GM19043 (cell line): ENCODE measurements around the gene ZNF398.
A peak's percentile ranks its signal among the peaks of the same experiment; 100 is the strongest.

ENCODE experiments used
- ATAC-seq: cut with Tn5 transposase; IDR thresholded peaks from one replicate; pipeline ENCODE4 v1.9.1; 2021; ENCODE audit warnings: low read depth; ENCODE audit not compliant: unreplicated experiment

The ZNF398 gene

GRCh38 chr7:149147752-149148653 lies 750 bp downstream of the ZNF398 start:
- ATAC-seq, result peak; percentile 15

- no peak for ATAC-seq
Observed at GRCh38 chr7:149150981-149151380, 3.7 kb downstream of the ZNF398 start.

- ATAC-seq, result no peak
Observed at GRCh38 chr7:149153346-149153745, 6.1 kb downstream of the ZNF398 start.

GRCh38 chr7:149154056-149154455 lies 6.8 kb downstream of the ZNF398 start:
- ATAC-seq, result no peak

GRCh38 chr7:149156898-149157297 lies 9.6 kb downstream of the ZNF398 start:
- no peak for ATAC-seq

- ATAC-seq, result no peak
Observed at GRCh38 chr7:149161241-149161848, 14.1 kb downstream of the ZNF398 start.

GRCh38 chr7:149166142-149166541 lies 18.9 kb downstream of the ZNF398 start:
- no peak for ATAC-seq

GRCh38 chr7:149166630-149167352 lies 19.5 kb downstream of the ZNF398 start:
- ATAC-seq, result no peak

- ATAC-seq, result no peak
Observed at GRCh38 chr7:149171892-149172533, 24.8 kb downstream of the ZNF398 start.

GRCh38 chr7:149172534-149172920 lies 25.3 kb downstream of the ZNF398 start:
- ATAC-seq, result no peak

GRCh38 chr7:149175150-149175549 lies 27.9 kb downstream of the ZNF398 start:
- no peak for ATAC-seq

GRCh38 chr7:149179241-149179640 lies 32.0 kb downstream of the ZNF398 start:
- ATAC-seq, result no peak

GRCh38 chr7:149180722-149181449 lies 33.6 kb downstream of the ZNF398 start:
- no peak for ATAC-seq

GRCh38 chr7:149181450-149181790 lies 34.2 kb downstream of the ZNF398 start:
- no peak for ATAC-seq

- no peak for ATAC-seq
Observed at GRCh38 chr7:149184274-149184673, 37.0 kb downstream of the ZNF398 start.

GRCh38 chr7:149188213-149188612 lies 41.0 kb downstream of the ZNF398 start:
- no peak for ATAC-seq

- no peak for ATAC-seq
Observed at GRCh38 chr7:149188637-149189259, 41.5 kb downstream of the ZNF398 start.

- no peak for ATAC-seq
Observed at GRCh38 chr7:149191851-149192250, 44.6 kb downstream of the ZNF398 start.

GRCh38 chr7:149194799-149195179 lies 47.5 kb downstream of the ZNF398 start:
- ATAC-seq, result no peak
